GM19351 (cell line): ENCODE data around the gene LTC4S.

Experiments
- ATAC-seq: cut with Tn5 transposase; IDR thresholded peaks from one replicate; pipeline ENCODE4 v1.9.1; 2021; ENCODE audit warnings: mild to moderate bottlenecking, moderate library complexity; ENCODE audit not compliant: unreplicated experiment

LTC4S gene

GRCh38 chr5:179840766-179841165, 47.0 kb downstream of the LTC4S start:
- no peak for ATAC-seq

- ATAC-seq, result no peak
Measured at GRCh38 chr5:179841621-179842020, 47.8 kb downstream of the LTC4S start.
